Measurements from ENCODE around the gene HMGXB3.

- no peak for TF ChIP-seq CTCF (IDR thresholded peaks at IDR 0.05)
- no peak for TF ChIP-seq POLR2A (IDR thresholded peaks at IDR 0.05)
Observed at GRCh38 chr5:150038547-150038946, 38.0 kb downstream of the HMGXB3 start.
